Retinal pigment epithelial cell (primary cell): ENCODE measurements around the gene ITGA2B.
"Not testable (repeated sequence)": the region's sequence is repeated elsewhere in the genome, so short reads cannot be mapped to it uniquely, and the experiment has no call there.

Source experiments
- DNase-seq: peaks from one replicate; pipeline ENCODE4 v3.0.0-alpha.2; 2010; ENCODE audit warnings: low read depth
- H3K4me3 ChIP-seq: 2 replicates; pipeline ENCODE4 v1.5.1; 2011; ENCODE audit warnings: mild to moderate bottlenecking, low read length, control low read depth, moderate library complexity
- TF ChIP-seq, protein P1 (sequence below): conservative IDR thresholded peaks from 2 replicates; pipeline ENCODE4 v1.5.1; 2011; ENCODE audit warnings: low read depth, low read length, control low read depth, inconsistent platforms

Gene ITGA2B

GRCh38 chr17:44334315-44334714 lies 55.1 kb downstream of the ITGA2B start:
- DNase-seq, result no peak
- TF ChIP-seq, protein P1, sequence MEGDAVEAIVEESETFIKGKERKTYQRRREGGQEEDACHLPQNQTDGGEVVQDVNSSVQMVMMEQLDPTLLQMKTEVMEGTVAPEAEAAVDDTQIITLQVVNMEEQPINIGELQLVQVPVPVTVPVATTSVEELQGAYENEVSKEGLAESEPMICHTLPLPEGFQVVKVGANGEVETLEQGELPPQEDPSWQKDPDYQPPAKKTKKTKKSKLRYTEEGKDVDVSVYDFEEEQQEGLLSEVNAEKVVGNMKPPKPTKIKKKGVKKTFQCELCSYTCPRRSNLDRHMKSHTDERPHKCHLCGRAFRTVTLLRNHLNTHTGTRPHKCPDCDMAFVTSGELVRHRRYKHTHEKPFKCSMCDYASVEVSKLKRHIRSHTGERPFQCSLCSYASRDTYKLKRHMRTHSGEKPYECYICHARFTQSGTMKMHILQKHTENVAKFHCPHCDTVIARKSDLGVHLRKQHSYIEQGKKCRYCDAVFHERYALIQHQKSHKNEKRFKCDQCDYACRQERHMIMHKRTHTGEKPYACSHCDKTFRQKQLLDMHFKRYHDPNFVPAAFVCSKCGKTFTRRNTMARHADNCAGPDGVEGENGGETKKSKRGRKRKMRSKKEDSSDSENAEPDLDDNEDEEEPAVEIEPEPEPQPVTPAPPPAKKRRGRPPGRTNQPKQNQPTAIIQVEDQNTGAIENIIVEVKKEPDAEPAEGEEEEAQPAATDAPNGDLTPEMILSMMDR, result no peak
- H3K4me3 ChIP-seq, result no peak overlapping the region

- H3K4me3 ChIP-seq, result no peak overlapping the region
- no peak for DNase-seq
- TF ChIP-seq, protein P1, result no peak
Measured at GRCh38 chr17:44333371-44333770, 56.1 kb downstream of the ITGA2B start.

- DNase-seq, result no peak
- H3K4me3 ChIP-seq, result no peak overlapping the region
- TF ChIP-seq, protein P1, result peak; percentile 78
Measured at GRCh38 chr17:44331249-44331760, 58.1 kb downstream of the ITGA2B start.

DNA sequence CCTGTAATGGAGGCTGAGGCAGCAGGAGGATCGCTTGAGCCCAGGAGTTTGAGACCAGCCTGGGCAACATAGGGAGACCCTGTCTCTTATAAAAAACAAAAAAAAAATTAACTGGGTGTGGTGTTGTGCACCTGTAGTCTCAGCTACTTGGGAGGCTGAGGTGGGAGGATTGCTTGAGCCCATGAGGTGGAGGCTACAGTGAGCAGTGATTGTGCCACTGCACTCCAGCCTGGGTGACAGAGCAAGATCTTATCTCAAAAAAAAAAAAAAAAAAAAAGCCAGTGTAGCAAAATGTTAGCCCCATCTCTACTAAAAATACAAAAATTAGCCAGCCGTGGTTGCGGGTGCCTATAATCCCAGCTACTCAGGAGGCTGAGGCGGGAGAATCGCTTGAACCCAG lies 59.2 kb downstream of the ITGA2B start:
- DNase-seq, H3K4me3 ChIP-seq: not testable (repeated sequence)

DNA sequence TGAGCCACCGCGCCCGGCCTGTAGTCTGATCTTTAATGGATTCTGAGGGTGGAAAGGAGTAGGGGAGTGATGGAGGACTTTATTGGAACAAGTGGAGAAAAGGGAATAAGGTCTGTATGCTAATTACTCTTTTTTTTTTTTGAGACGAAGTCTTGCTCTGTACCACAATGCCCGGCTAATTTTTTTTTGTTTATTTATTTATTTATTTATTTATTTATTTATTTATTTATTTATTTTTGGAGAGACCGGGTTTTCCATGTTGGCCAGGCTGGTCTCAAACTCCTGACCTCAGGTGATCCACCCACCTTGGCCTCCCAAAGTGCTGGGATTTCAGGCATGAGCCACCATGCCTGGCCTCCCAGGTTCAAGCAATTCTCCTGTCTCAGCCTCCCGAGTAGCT lies 59.9 kb downstream of the ITGA2B start:
- H3K4me3 ChIP-seq, DNase-seq: not testable (repeated sequence)

DNA sequence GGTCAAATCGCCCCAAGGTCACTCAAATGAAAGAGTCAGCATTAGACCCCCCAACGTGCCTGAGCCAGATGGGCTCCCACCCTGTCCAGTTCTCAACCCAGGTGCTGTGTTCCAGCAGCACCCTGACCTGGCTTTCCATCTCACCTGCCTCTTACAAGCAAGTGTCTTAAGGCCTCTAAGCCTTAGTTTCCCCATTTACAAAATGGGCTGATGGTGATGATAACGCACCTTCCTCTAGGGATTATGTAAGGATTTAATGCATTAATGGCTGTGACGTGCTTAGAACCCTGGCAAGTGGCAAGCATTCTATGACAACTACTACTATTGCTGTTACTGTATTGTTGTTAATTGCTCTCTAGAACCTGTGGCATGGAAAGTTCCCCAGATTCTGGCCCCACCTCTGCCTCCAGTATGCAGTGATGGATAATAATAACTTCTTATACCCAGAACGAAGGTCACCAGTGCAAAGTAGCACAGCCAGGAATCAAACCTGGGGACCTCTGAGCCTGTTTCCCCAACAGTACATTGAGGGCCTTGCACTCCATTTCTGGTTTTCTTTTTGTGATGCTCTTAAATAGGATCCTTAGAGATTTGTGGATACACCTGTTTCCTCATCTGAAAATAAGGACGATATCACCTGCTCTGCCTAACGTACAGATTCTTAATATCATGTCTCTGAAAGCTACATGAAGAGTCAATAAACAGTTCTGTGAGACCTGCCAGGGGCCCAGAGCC lies 61.6 kb downstream of the ITGA2B start:
- DNase-seq, result no peak
- TF ChIP-seq, protein P1, result no peak
- H3K4me3 ChIP-seq, result no peak overlapping the region

- DNase-seq, result peak; percentile 90
- TF ChIP-seq, protein P1, result no peak
- peak overlapping the region; percentile 19 for H3K4me3 ChIP-seq
Measured at GRCh38 chr17:44326861-44327444, 62.5 kb downstream of the ITGA2B start.
